CD14-positive monocyte (primary cell): ENCODE measurements around the gene RFX3. TPM values are rescaled to one million over a fixed set of nuclear protein-coding genes. Genes with fewer than 3 reads are reported as not detected.

ENCODE experiments used
- DNase-seq, 3 donors: peaks; one replicate each; pipeline ENCODE4 v3.0.0-alpha.2; 2011 to 2022
- H2AFZ ChIP-seq: 2 replicates; pipeline ENCODE4 v1.6.0; 2012; ENCODE audit warnings: mild to moderate bottlenecking, low read depth, low read length, inconsistent platforms; ENCODE audit not compliant: insufficient read depth, poor library complexity, severe bottlenecking
- H3K27ac ChIP-seq, 2 donors: 1 replicate in 1 of 2; 2 replicates in 1 of 2; pipeline ENCODE4 v1.5.1; 2012 to 2013; ENCODE audit warnings: low read length in 2 of 2, control low read depth in 1 of 2, inconsistent platforms in 1 of 2, low read depth in 1 of 2, mild to moderate bottlenecking in 1 of 2
- H3K27me3 ChIP-seq, 2 donors: one replicate each; pipeline versions ENCODE4 v1.6.0 to v1.6.1; 2011 to 2013; ENCODE audit warnings: low read length in 2 of 2; ENCODE audit not compliant: control insufficient read depth in 2 of 2, insufficient read depth in 2 of 2
- H3K36me3 ChIP-seq, 2 donors: replicated peaks in 1 of 2; 1 replicate in 1 of 2; 2 replicates in 1 of 2; pipeline versions ENCODE4 v1.5.1 to v1.6.1; 2012 to 2013; ENCODE audit warnings: low read length in 2 of 2, control low read depth in 1 of 2, inconsistent platforms in 1 of 2, mild to moderate bottlenecking in 1 of 2; ENCODE audit not compliant: insufficient read depth in 2 of 2, control insufficient read depth in 1 of 2
- H3K4me1 ChIP-seq, 2 donors: 1 replicate in 1 of 2; 2 replicates in 1 of 2; pipeline versions ENCODE4 v1.5.1 to v1.6.1; 2012 to 2013; ENCODE audit warnings: low read length in 2 of 2, control low read depth in 1 of 2, inconsistent platforms in 1 of 2, mild to moderate bottlenecking in 1 of 2, moderate library complexity in 1 of 2; ENCODE audit not compliant: insufficient read depth in 2 of 2, control insufficient read depth in 1 of 2
- H3K4me2 ChIP-seq: replicated peaks from 2 replicates; pipeline ENCODE3; 2012; ENCODE audit warnings: low read length, moderate library complexity, mild to moderate bottlenecking; ENCODE audit not compliant: poor library complexity, severe bottlenecking; ENCODE audit errors: extremely low read depth
- H3K4me3 ChIP-seq, 3 experiments: fragments of 200-600 bp in 1 of 3; sonication (generic) in 1 of 3; replicated peaks in 1 of 3; 1 replicate in 2 of 3; 2 replicates in 1 of 3; pipeline ENCODE4 v1.5.1; 2011 to 2013; ENCODE audit warnings: low read length in 3 of 3, mild to moderate bottlenecking in 3 of 3, control low read depth in 2 of 3, low read depth in 2 of 3, inconsistent platforms in 1 of 3, moderate library complexity in 1 of 3
- H3K79me2 ChIP-seq: 2 replicates; pipeline ENCODE4 v1.6.0; 2012; ENCODE audit warnings: mild to moderate bottlenecking, control low read depth, inconsistent platforms, low read length, moderate library complexity; ENCODE audit not compliant: insufficient read depth
- H3K9ac ChIP-seq: 2 replicates; pipeline ENCODE4 v1.6.0; 2017; ENCODE audit warnings: low read length, mild to moderate bottlenecking; ENCODE audit not compliant: insufficient read depth, poor library complexity, severe bottlenecking
- H3K9me3 ChIP-seq, 2 donors: replicated peaks in 1 of 2; 1 replicate in 1 of 2; 2 replicates in 1 of 2; pipeline versions ENCODE4 v1.5.1 to v1.6.1; 2012 to 2013; ENCODE audit warnings: low read length in 2 of 2, control low read depth in 1 of 2; ENCODE audit not compliant: control insufficient read depth in 1 of 2, insufficient read depth in 1 of 2
- H4K20me1 ChIP-seq: 2 replicates; pipeline ENCODE4 v1.6.0; 2012; ENCODE audit warnings: mild to moderate bottlenecking, low read length, control low read depth, moderate library complexity; ENCODE audit not compliant: insufficient read depth
- H3K27ac Mint-ChIP-seq, 7 donors: one replicate each; pipeline ENCODE4 v1.8.0; 2020; ENCODE audit warnings: mild to moderate bottlenecking in 7 of 7, mixed read lengths in 7 of 7, moderate library complexity in 6 of 7, inconsistent platforms in 2 of 7
- H3K27me3 Mint-ChIP-seq, 3 donors: one replicate each; pipeline ENCODE4 v1.8.0; 2021 to 2022; ENCODE audit warnings: low read depth in 3 of 3, mild to moderate bottlenecking in 3 of 3, mixed read lengths in 3 of 3, moderate library complexity in 3 of 3, inconsistent platforms in 1 of 3
- H3K36me3 Mint-ChIP-seq, 2 donors: one replicate each; pipeline ENCODE4 v1.8.0; 2020; ENCODE audit warnings: mixed read lengths in 2 of 2, inconsistent platforms in 1 of 2, mild to moderate bottlenecking in 1 of 2
- H3K4me1 Mint-ChIP-seq: one replicate; pipeline ENCODE4 v1.8.0; 2020; ENCODE audit warnings: mild to moderate bottlenecking, mixed read lengths
- H3K4me3 Mint-ChIP-seq, 2 donors: one replicate each; pipeline ENCODE4 v1.8.0; 2020; ENCODE audit warnings: mild to moderate bottlenecking in 2 of 2, mixed read lengths in 2 of 2, moderate library complexity in 1 of 2
- H3K9me3 Mint-ChIP-seq, 7 donors: one replicate each; pipeline ENCODE4 v1.8.0; 2020 to 2022; ENCODE audit warnings: mixed read lengths in 7 of 7, mild to moderate bottlenecking in 6 of 7, moderate library complexity in 6 of 7, inconsistent platforms in 2 of 7
- WGBS: methylation state at CpG from one replicate; pipeline ENCODE4 v1.1.5; 2013; ENCODE audit warnings: missing lambda C conversion rate; ENCODE audit not compliant: insufficient coverage; 5-methylcytosine and 5-hydroxymethylcytosine counted together
- intact Hi-C, 2 donors: fragments of 100-400 bp; cut with micrococcal nuclease; formaldehyde crosslinking; loops; one replicate each; pipeline versions ENCODE4 v1.15.0 to v1.15.1; 2023
- polyA plus RNA-seq, 3 donors: library from polyadenylated mRNA; depleted of rRNA in 1 of 3; unstranded in 2 of 3; stranded (reverse) in 1 of 3; fragments of 300-500 nt in 2 of 3; fragments of >200 nt in 1 of 3; fragmentation: Illumina TruSeq in 2 of 3; gene quantifications; 1 replicate in 2 of 3; 2 replicates in 1 of 3; pipeline ENCODE4 v1.2.3, GENCODE V29; 2012 to 2021
- TF ChIP-seq, protein P1 (sequence below): fragments of 200-600 bp; IDR thresholded peaks from one replicate; pipeline ENCODE4 v1.8.0; 2022; ENCODE audit warnings: antibody characterized with exemption, mild to moderate bottlenecking

The RFX3 gene
- polyA plus RNA-seq, 3 donors = 1.7 to 5.2 (median 3.2) TPM

DNA sequence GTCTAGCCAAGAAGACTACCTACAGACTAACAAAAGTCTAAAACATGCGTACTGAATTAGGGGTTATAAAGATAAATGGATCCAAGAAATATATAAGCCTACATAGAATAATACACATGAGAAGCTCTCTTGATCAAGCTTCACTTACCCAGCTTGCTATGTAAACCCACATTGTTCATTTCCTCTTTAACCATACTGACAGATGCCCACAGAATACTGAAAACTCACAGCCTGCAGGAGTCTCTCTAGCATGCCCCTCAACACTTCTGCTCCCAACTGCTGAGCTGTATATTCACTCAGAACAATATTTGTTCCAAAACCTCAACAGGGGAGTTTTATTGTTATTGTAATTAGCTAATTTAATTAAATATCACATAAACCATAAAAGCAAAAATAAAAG, 52.4 kb downstream of the RFX3 start:
- Histone ChIP-seq H3K79me2 (no peaks in the 10 kb centered on the region), H3K27ac (no peak overlapping the region), H3K4me1 (peaks cover 0 to 2% of the 10 kb centered on the region in 2 donors), H3K36me3 (no peaks in the 10 kb centered on the region), H3K27me3 (no peaks in the 10 kb centered on the region), H3K4me3 (no peak overlapping the region), H3K4me2 (no peak overlapping the region), H4K20me1 (no peaks in the 10 kb centered on the region), H3K9ac (no peak overlapping the region), H3K9me3 (no peaks in the 10 kb centered on the region), H2AFZ (no peak overlapping the region)
- H3K27ac Mint-ChIP-seq = no peak overlapping the region
- intact Hi-C loops = no loop called here
- WGBS = no CpG with 5 or more reads among the region's 1 CpG
- peaks cover 3 to 6% of the 10 kb centered on the region in 2 donors for H3K36me3 Mint-ChIP-seq
- H3K27me3 Mint-ChIP-seq = peaks cover 0 to 3% (median 0%) of the 10 kb centered on the region in 3 donors
- peaks cover 2 to 10% (median 5%) of the 10 kb centered on the region in 7 donors for H3K9me3 Mint-ChIP-seq
- no peak overlapping the region for H3K4me3 Mint-ChIP-seq
- no peak for DNase-seq
- TF ChIP-seq, protein P1, sequence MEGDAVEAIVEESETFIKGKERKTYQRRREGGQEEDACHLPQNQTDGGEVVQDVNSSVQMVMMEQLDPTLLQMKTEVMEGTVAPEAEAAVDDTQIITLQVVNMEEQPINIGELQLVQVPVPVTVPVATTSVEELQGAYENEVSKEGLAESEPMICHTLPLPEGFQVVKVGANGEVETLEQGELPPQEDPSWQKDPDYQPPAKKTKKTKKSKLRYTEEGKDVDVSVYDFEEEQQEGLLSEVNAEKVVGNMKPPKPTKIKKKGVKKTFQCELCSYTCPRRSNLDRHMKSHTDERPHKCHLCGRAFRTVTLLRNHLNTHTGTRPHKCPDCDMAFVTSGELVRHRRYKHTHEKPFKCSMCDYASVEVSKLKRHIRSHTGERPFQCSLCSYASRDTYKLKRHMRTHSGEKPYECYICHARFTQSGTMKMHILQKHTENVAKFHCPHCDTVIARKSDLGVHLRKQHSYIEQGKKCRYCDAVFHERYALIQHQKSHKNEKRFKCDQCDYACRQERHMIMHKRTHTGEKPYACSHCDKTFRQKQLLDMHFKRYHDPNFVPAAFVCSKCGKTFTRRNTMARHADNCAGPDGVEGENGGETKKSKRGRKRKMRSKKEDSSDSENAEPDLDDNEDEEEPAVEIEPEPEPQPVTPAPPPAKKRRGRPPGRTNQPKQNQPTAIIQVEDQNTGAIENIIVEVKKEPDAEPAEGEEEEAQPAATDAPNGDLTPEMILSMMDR = no peak
- H3K4me1 Mint-ChIP-seq = peaks cover 22% of the 10 kb centered on the region

DNA sequence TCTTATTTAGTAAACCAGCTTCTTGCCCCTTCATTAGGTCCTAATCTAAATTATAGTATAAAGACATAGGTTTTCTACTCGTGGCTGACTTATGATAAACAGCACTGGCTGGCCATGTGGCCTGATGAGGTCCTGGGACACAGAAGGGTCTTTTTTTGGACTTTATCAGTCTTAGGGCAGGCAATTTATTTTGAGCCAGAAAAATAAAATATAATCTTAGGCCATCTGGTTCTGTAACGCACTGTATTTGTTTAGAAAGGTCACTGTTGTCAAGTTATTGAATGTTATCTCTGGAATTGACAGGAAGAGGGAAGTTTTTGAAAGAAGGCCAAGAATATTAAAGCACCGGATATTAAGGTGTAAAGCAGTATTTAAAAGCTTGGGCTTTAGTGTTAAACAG, 53.9 kb downstream of the RFX3 start:
- H3K4me3 Mint-ChIP-seq = no peak overlapping the region
- H3K9me3 ChIP-seq = no peaks in the 10 kb centered on the region
- H3K4me1 Mint-ChIP-seq = peaks cover 15% of the 10 kb centered on the region
- peaks cover 0 to 2% of the 10 kb centered on the region in 2 donors for H3K36me3 Mint-ChIP-seq
- H3K36me3 ChIP-seq = no peaks in the 10 kb centered on the region
- H3K4me3 ChIP-seq = no peak overlapping the region
- H4K20me1 ChIP-seq = no peaks in the 10 kb centered on the region
- no peak overlapping the region for H3K27ac ChIP-seq
- no peaks in the 10 kb centered on the region for H3K4me1 ChIP-seq
- no peaks in the 10 kb centered on the region for H3K79me2 ChIP-seq
- no peak overlapping the region for H3K9ac ChIP-seq
- peaks cover 0 to 3% (median 0%) of the 10 kb centered on the region in 3 donors for H3K27me3 Mint-ChIP-seq
- H3K4me2 ChIP-seq = no peak overlapping the region
- intact Hi-C loops = no loop called here
- no peak overlapping the region for H3K27ac Mint-ChIP-seq
- peaks cover 0 to 2% (median 0%) of the 10 kb centered on the region in 7 donors for H3K9me3 Mint-ChIP-seq
- no peak overlapping the region for H2AFZ ChIP-seq
- no peak for DNase-seq
- 100% methylated on average over 2 of the region's 3 CpGs for WGBS
- TF ChIP-seq, protein P1 = no peak
- no peaks in the 10 kb centered on the region for H3K27me3 ChIP-seq
